ENCODE data around the gene MRE11. TPM values are rescaled to one million over a fixed set of nuclear protein-coding genes. Genes with fewer than 3 reads are reported as not detected.

The MRE11 gene
- total and polyA plus RNA-seq, 10 of the 15 experiments (the other 5 are each of a cell fraction or from before 2014, with no cell fraction given): 16.2 to 39.2 (median 26.9) TPM

GRCh38 chr11:94537031-94537600 lies 43.5 kb upstream of the MRE11 start:
- ChIA-PET RAD21 (ENCODE audit: unreplicated experiment) (interaction anchor here (1.4 kb wide), 1 partner anchor 86 kb away, joined by 3 read pairs; no protein-coding TSS in a partner anchor), SMC1A (ENCODE audit: uncharacterized antibody, unreplicated experiment) (interaction anchor here (0.9 to 1.6 kb wide), 5 partner anchors 11 to 1179 kb away, joined by 3 to 5 read pairs (median 4); no protein-coding TSS in a partner anchor), CTCF (interaction anchor here (1.2 to 2.7 kb wide), 4 partner anchors 10 to 66 kb away, joined by 5 to 17 read pairs (median 8); no protein-coding TSS in a partner anchor), POLR2A (no interaction called here)
- H3K9me3 ChIP-seq (replicated peaks; ENCODE audit: control insufficient read depth, insufficient read depth, low read length): no peaks in the 10 kb centered on the region
- no peak for FAIRE-seq
- no peak overlapping the region for H2AFZ ChIP-seq (ENCODE audit: control insufficient read depth, low read depth, low read length)
- no peaks in the 10 kb centered on the region for H4K20me1 ChIP-seq (ENCODE audit: control insufficient read depth, insufficient read depth)
- no TSS peak for BruUV-seq (replicated peaks)
- H3K4me2 ChIP-seq (ENCODE audit: control insufficient read depth, insufficient read depth): no peak overlapping the region
- no peak overlapping the region for H3K4me3 ChIP-seq
- intact Hi-C loops (cut with micrococcal nuclease; ENCODE audit: unreplicated experiment): no loop called here
- in situ Hi-C loops (cut with MboI): no loop called here
- no peaks in the 10 kb centered on the region for H3K36me3 ChIP-seq (ENCODE audit: control insufficient read depth in 2 of 2, insufficient read depth in 2 of 2, low read length in 1 of 2)
- no peaks in the 10 kb centered on the region for H3K4me1 ChIP-seq (ENCODE audit: control insufficient read depth, insufficient read depth, low read length)
- 58% methylated on average over 3 of the region's 3 CpGs for WGBS (ENCODE audit: insufficient coverage, insufficient replicate concordance, low lambda C conversion rate, missing lambda C conversion rate)
- H3K79me2 ChIP-seq (ENCODE audit: control insufficient read depth, insufficient read depth, low read length): no peaks in the 10 kb centered on the region
- no peak overlapping the region for H3K27ac ChIP-seq (ENCODE audit: control insufficient read depth, insufficient read depth)
- ATAC-seq: no peak
- H3K27me3 ChIP-seq (replicated peaks in 1 of 2; ENCODE audit: control insufficient read depth in 2 of 2, insufficient read depth in 2 of 2, low read length in 1 of 2): no peaks in the 10 kb centered on the region
- no peak for TF ChIP-seq ZNF592 (IDR thresholded peaks at IDR 0.05)
- no peak for TF ChIP-seq RB1 (IDR thresholded peaks at IDR 0.05; ENCODE audit: borderline replicate concordance)
- TF ChIP-seq STAT3 (IDR thresholded peaks at IDR 0.05; ENCODE audit: low read depth, low read length): no peak
- no peak for TF ChIP-seq USF2 (IDR thresholded peaks at IDR 0.05; ENCODE audit: borderline replicate concordance, low read depth, low read length)
- TF ChIP-seq SMAD5 (IDR thresholded peaks at IDR 0.05; ENCODE audit: low read depth): no peak
- TF ChIP-seq GABPA (IDR thresholded peaks at IDR 0.05; ENCODE audit: low read depth): no peak
- no peak for TF ChIP-seq CTCF (IDR thresholded peaks at IDR 0.05 in 2 of 3, conservative IDR thresholded peaks at IDR 0.05 in 1 of 3; ENCODE audit: control insufficient read depth in 2 of 3, extremely low read depth in 1 of 3, insufficient read depth in 1 of 3, low read depth in 3 of 3, low read length in 3 of 3)
- no peak for TF ChIP-seq HDAC2 (IDR thresholded peaks at IDR 0.05)
- TF ChIP-seq RFX5 (IDR thresholded peaks at IDR 0.05; ENCODE audit: low read depth, low read length): no peak
- no peak for DNase-seq (ENCODE audit: low read depth, low spot score)
- no peak overlapping the region for H3K9ac ChIP-seq (ENCODE audit: control insufficient read depth, insufficient read depth, low read length)
